Heart left ventricle (tissue), 16 donors: Measurements from ENCODE around the gene NISCH. TPM values are rescaled to one million over a fixed set of nuclear protein-coding genes. Genes with fewer than 3 reads are reported as not detected.

Experiments used
- ATAC-seq, 4 donors: fragments of 200-7000 bp; cut with Tn5 transposase; one replicate each; pipeline ENCODE4 v1.9.1; 2020 to 2022; ENCODE audit warnings: moderate library complexity in 4 of 4, mild to moderate bottlenecking in 3 of 4, moderate number of reproducible peaks in 1 of 4
- DNase-seq, 5 donors: peaks; one replicate each; pipeline ENCODE4 v3.0.0-alpha.2; 2020
- H3K27ac ChIP-seq, 12 donors: fragments of 200-600 bp; sonication (generic) in 4 of 12; one replicate each; pipeline versions ENCODE4 v1.5.0 to v1.8.0; 2016 to 2022; ENCODE audit warnings: mild to moderate bottlenecking in 2 of 12
- H3K27me3 ChIP-seq, 9 donors: fragments of 200-600 bp; sonication (generic) in 2 of 9; one replicate each; pipeline versions ENCODE4 v1.5.1 to v1.8.0; 2016 to 2022; ENCODE audit warnings: mild to moderate bottlenecking in 3 of 9
- H3K36me3 ChIP-seq, 9 donors: fragments of 200-600 bp; sonication (generic) in 2 of 9; one replicate each; pipeline versions ENCODE4 v1.5.0 to v1.8.0; 2018 to 2022; ENCODE audit warnings: mild to moderate bottlenecking in 2 of 9
- H3K4me1 ChIP-seq, 12 donors: fragments of 200-600 bp; sonication (generic) in 4 of 12; one replicate each; pipeline versions ENCODE4 v1.5.0 to v1.8.0; 2016 to 2022; ENCODE audit warnings: mild to moderate bottlenecking in 3 of 12
- H3K4me3 ChIP-seq, 12 donors: fragments of 200-600 bp; sonication (generic) in 4 of 12; one replicate each; pipeline versions ENCODE4 v1.5.0 to v1.8.0; 2017 to 2022; ENCODE audit warnings: mild to moderate bottlenecking in 9 of 12, moderate library complexity in 4 of 12
- H3K9me3 ChIP-seq, 12 donors: fragments of 200-600 bp; sonication (generic) in 4 of 12; one replicate each; pipeline versions ENCODE4 v1.5.0 to v1.8.0; 2016 to 2022; ENCODE audit warnings: mild to moderate bottlenecking in 1 of 12
- POLR2A ChIP-seq, 2 donors: fragments of 450-650 bp; IDR thresholded peaks; one replicate each; pipeline ENCODE4 v1.6.1; 2017; ENCODE audit warnings: antibody characterized with exemption in 2 of 2, mild to moderate bottlenecking in 2 of 2, moderate library complexity in 2 of 2
- WGBS, 4 donors: extraction: QIAGEN DNeasy Blood & Tissue Kit in 2 of 4; methylation state at CpG; one replicate each; pipeline versions ENCODE4 v1.1.5 to v1.1.7; 2013 to 2018; 5-methylcytosine and 5-hydroxymethylcytosine counted together
- intact Hi-C, 10 donors: fragments of 100-400 bp; cut with DNase I; formaldehyde crosslinking; loops; one replicate each; pipeline versions ENCODE4 v1.11.1 to v1.14.2; 2022
- polyA plus RNA-seq, 2 donors: library from polyadenylated mRNA; stranded (reverse); fragments of 200-250 nt; gene quantifications; one replicate each; pipeline ENCODE4 v1.2.3, GENCODE V29; 2013
- total RNA-seq, 9 donors: library from RNA; depleted of rRNA in 2 of 9; stranded (reverse); fragments of >200 nt in 2 of 9; fragmentation: NEBNext Ultra II Directional in 3 of 9; extraction: Animal tissue kit (Norgen Biotek cat#: 25700) in 3 of 9; gene quantifications; one replicate each; pipeline versions ENCODE4 v1.1.0 to v1.2.4, GENCODE V29; 2016 to 2023
- TF ChIP-seq, protein P1 (sequence below), 12 donors: fragments of 200-600 bp; sonication (generic) in 4 of 12; IDR thresholded peaks; one replicate each; pipeline versions ENCODE4 v1.5.0 to v1.8.0; 2018 to 2022; ENCODE audit warnings: antibody characterized with exemption in 12 of 12, mild to moderate bottlenecking in 5 of 12
- donor health status: ischemic (EF 13 %, LVEDD 7.1; RV severe dilation, severe dysfunction).
- donor health status: healthy with polysubstance abuse.
- donor health status: DM: no; HTN: yes; CAD: no.
- donor health status: DM: no; HTN: no; CAD: no.
- donor health status: ischemic (EF 25% LVEDD 6.9; RV normal size, moderate dysfunction).
- donor health status: ischemic (EF 25% LVEDD 5.7; RV mildly dilated, moderate dysfunction).
- donor health status: healthy.
- donor health status: DM: yes; HTN: yes; CAD: no.
- donor health status: ischemic (EF 35%, LVEDD 5.7; RV mildly dilated, moderate dysfunction).
- donor health status: nonischemic (EF 11% LVEDD 7.7; RV severe dilation, severe dysfunction).
- donor health status: DM: yes; HTN: yes; CAD: no.
- donor health status: PGD.
- donor health status: ischemic (EF 29% LVEDD 5.4; RV normal size, mild dysfunction).
- donor health status: nonischemic (EF 23%, LVEDD 6.1; RV moderate dilation, normal function).

The NISCH gene
- total and polyA plus RNA-seq, 11 donors, result 28.8 to 56.2 (median 42.0) TPM

DNA sequence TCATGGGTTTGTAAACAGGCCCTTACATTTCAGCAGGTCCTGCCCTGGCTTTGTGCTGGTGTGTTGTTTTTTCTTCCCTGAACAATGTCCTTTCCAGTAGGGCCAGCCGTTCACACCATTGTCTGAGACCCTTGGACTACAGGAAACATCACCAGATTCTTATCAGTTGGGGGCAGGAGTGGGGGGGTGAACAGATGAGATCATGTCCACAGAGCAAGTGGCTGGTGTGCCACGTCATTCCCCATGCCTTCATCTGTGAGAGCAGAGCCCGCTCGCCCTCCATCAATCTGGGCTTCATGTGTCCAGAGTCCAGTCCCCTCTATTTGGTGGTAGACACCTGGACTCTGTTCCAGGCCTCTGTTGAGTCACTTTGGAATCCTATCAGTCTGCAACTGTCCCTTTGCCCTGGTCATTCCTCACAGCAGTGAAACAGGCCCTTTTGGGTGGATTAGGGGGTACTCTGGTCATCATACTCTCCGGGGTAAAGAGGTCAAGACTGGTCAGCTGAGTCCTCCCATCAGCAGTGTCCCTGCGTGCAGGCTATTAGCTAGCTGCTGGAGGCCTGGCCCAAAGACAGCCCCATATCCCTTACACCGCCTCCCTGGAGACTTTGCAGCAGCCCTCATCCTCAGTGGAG, 25.5 kb upstream of the NISCH start:
- TF ChIP-seq, protein P1, sequence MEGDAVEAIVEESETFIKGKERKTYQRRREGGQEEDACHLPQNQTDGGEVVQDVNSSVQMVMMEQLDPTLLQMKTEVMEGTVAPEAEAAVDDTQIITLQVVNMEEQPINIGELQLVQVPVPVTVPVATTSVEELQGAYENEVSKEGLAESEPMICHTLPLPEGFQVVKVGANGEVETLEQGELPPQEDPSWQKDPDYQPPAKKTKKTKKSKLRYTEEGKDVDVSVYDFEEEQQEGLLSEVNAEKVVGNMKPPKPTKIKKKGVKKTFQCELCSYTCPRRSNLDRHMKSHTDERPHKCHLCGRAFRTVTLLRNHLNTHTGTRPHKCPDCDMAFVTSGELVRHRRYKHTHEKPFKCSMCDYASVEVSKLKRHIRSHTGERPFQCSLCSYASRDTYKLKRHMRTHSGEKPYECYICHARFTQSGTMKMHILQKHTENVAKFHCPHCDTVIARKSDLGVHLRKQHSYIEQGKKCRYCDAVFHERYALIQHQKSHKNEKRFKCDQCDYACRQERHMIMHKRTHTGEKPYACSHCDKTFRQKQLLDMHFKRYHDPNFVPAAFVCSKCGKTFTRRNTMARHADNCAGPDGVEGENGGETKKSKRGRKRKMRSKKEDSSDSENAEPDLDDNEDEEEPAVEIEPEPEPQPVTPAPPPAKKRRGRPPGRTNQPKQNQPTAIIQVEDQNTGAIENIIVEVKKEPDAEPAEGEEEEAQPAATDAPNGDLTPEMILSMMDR (IDR thresholded peaks at IDR 0.05), result no peak
- TF ChIP-seq POLR2A (IDR thresholded peaks at IDR 0.05), result no peak
- peak; percentile 7 to 69 (median 30) for ATAC-seq
- no peaks in the 10 kb centered on the region for H3K36me3 ChIP-seq
- peaks cover 13 to 62% (median 52%) of the 10 kb centered on the region in 12 donors for H3K4me1 ChIP-seq
- DNase-seq, result peak; percentile 42 to 62 (median 54)
- no peaks in the 10 kb centered on the region for H3K9me3 ChIP-seq
- no peaks in the 10 kb centered on the region for H3K27me3 ChIP-seq
- H3K27ac ChIP-seq, result peak overlapping the region in 11 of 12 donors; percentile 20 to 80 (median 71)
- intact Hi-C loops, result loop anchor here in 5 of 10 donors (1.0 to 10.0 kb wide), 4 partner anchors 15 to 245 kb away; partner anchors contain the start of gene SEMA3G (in 1 of the 5)
- 66 to 71% (median 70%) methylated on average over 7 of the region's 7 CpGs for WGBS, 4 donors
- no peak overlapping the region for H3K4me3 ChIP-seq

GRCh38 chr3:52430416-52430810, 25.0 kb upstream of the NISCH start:
- WGBS, 4 donors, result 70 to 96% (median 79%) methylated on average over 9 of the region's 9 CpGs
- intact Hi-C loops, result loop anchor here in 1 of 10 donors (2.0 kb wide), 1 partner anchor 16 kb away; no protein-coding TSS in a partner anchor
- Histone ChIP-seq H3K27ac (peak overlapping the region; percentile 11 to 80 (median 70)), H3K36me3 (no peaks in the 10 kb centered on the region), H3K27me3 (no peaks in the 10 kb centered on the region), H3K4me1 (peaks cover 13 to 67% (median 53%) of the 10 kb centered on the region in 12 donors), H3K4me3 (no peak overlapping the region), H3K9me3 (no peaks in the 10 kb centered on the region)
- DNase-seq, result peak in 1 of 5 donors; percentile 24
- no peak for TF ChIP-seq POLR2A (IDR thresholded peaks at IDR 0.05)
- TF ChIP-seq, protein P1 (IDR thresholded peaks at IDR 0.05), result no peak
- no peak for ATAC-seq

GRCh38 chr3:52431459-52432223, 23.8 kb upstream of the NISCH start:
- Histone ChIP-seq H3K27me3 (no peaks in the 10 kb centered on the region), H3K4me1 (peaks cover 13 to 72% (median 55%) of the 10 kb centered on the region in 12 donors), H3K36me3 (no peaks in the 10 kb centered on the region), H3K4me3 (no peak overlapping the region), H3K9me3 (no peaks in the 10 kb centered on the region), H3K27ac (peak overlapping the region in 11 of 12 donors; percentile 44 to 80 (median 68))
- intact Hi-C loops, result loop anchor here in 1 of 10 donors (2.0 kb wide), 1 partner anchor 15 kb away; no protein-coding TSS in a partner anchor
- ATAC-seq (peak in 1 of 4 donors; percentile 3), DNase-seq (peak in 2 of 5 donors; percentile 39 to 54)
- TF ChIP-seq, protein P1 (IDR thresholded peaks at IDR 0.05), result no peak
- no peak for TF ChIP-seq POLR2A (IDR thresholded peaks at IDR 0.05)
- WGBS, 4 donors, result 56 to 65% (median 64%) methylated on average over 10 of the region's 10 CpGs

DNA sequence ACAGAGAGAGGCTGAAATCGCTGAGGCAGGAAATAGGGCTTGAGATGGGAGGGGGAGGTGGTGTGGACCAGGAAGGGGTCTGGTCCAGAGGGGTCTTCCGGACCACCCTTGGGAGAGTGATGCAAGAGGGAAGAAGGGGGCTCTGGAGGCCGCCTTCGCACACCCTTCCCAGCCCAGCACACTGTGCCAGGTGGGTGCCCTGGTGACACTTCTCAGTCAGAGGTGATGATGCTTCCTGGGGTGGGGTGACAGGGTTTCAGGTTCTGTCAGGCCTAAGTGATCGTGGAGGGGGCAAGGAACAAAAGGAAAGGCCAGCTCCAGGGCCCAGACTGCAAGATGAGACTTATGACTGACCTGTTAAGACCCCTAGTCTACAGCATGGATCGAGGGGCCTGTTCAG, 23.2 kb upstream of the NISCH start:
- WGBS, 4 donors, result 61 to 80% (median 76%) methylated on average over 6 of the region's 6 CpGs
- peak overlapping the region in 11 of 12 donors; percentile 44 to 76 (median 64) for H3K27ac ChIP-seq
- peaks cover 13 to 78% (median 59%) of the 10 kb centered on the region in 12 donors for H3K4me1 ChIP-seq
- no peak for ATAC-seq
- no peaks in the 10 kb centered on the region for H3K27me3 ChIP-seq
- H3K9me3 ChIP-seq, result no peaks in the 10 kb centered on the region
- peak in 3 of 5 donors; percentile 15 to 54 (median 18) for DNase-seq
- H3K36me3 ChIP-seq, result no peaks in the 10 kb centered on the region
- intact Hi-C loops, result no loop called here
- H3K4me3 ChIP-seq, result no peak overlapping the region
- TF ChIP-seq, protein P1 (IDR thresholded peaks at IDR 0.05), result no peak
- no peak for TF ChIP-seq POLR2A (IDR thresholded peaks at IDR 0.05)
